H1 (cell line): Measurements from ENCODE around the gene ITGA6.

ENCODE experiments used
- ATF2 ChIP-seq: IDR thresholded peaks from 2 replicates; pipeline ENCODE4 v1.6.1; 2012; ENCODE audit warnings: low read length, inconsistent platforms
- BACH1 ChIP-seq: IDR thresholded peaks from 2 replicates; pipeline ENCODE4 v1.6.1; 2012; ENCODE audit warnings: low read length, improper control_type of control experiment
- CREB1 ChIP-seq: IDR thresholded peaks from 2 replicates; pipeline ENCODE4 v1.6.1; 2012; ENCODE audit warnings: inconsistent platforms
- CTCF ChIP-seq, 3 experiments: IDR thresholded peaks; 1 replicate in 2 of 3; 2 replicates in 1 of 3; pipeline versions ENCODE4 v1.5.1 to v1.6.1; 2011; ENCODE audit warnings: low read length in 3 of 3, mild to moderate bottlenecking in 3 of 3, inconsistent platforms in 2 of 3, low read depth in 1 of 3, moderate library complexity in 1 of 3; ENCODE audit not compliant: insufficient read depth in 1 of 3; ENCODE audit errors: control extremely low read depth in 1 of 3
- EP300 ChIP-seq, 2 experiments: IDR thresholded peaks; 1 replicate in 1 of 2; 2 replicates in 1 of 2; pipeline ENCODE4 v1.6.1; 2011 to 2012; ENCODE audit warnings: low read depth in 2 of 2, low read length in 2 of 2, mild to moderate bottlenecking in 2 of 2, borderline replicate concordance in 1 of 2, inconsistent platforms in 1 of 2, moderate library complexity in 1 of 2
- KDM5A ChIP-seq: fragments of 200-600 bp; IDR thresholded peaks from 2 replicates; pipeline ENCODE4 v1.7.1; 2012; ENCODE audit warnings: mild to moderate bottlenecking, low read length, inconsistent platforms, mixed read lengths
- MAFK ChIP-seq: IDR thresholded peaks from 2 replicates; pipeline ENCODE4 v1.6.1; 2012; ENCODE audit warnings: low read depth, mild to moderate bottlenecking, improper control_type of control experiment, low read length
- POLR2AphosphoS5 ChIP-seq: IDR thresholded peaks from 2 replicates; pipeline ENCODE4 v1.6.1; 2011; ENCODE audit warnings: low read depth, low read length
- RAD21 ChIP-seq, 2 experiments: IDR thresholded peaks in 1 of 2; conservative IDR thresholded peaks in 1 of 2; 2 replicates each; pipeline ENCODE4 v1.6.1; 2011; ENCODE audit warnings: low read depth in 2 of 2, low read length in 2 of 2, improper control_type of control experiment in 1 of 2, inconsistent platforms in 1 of 2, mild to moderate bottlenecking in 1 of 2, moderate library complexity in 1 of 2
- SUZ12 ChIP-seq: fragments of 200-600 bp; sonication (generic); IDR thresholded peaks from 2 replicates; pipeline ENCODE4 v1.6.1; 2012; ENCODE audit warnings: mild to moderate bottlenecking, inconsistent platforms, low read length, moderate library complexity, mixed read lengths
- TAF7 ChIP-seq: optimal IDR thresholded peaks from 2 replicates; pipeline ENCODE3; 2011; ENCODE audit warnings: low read depth, mild to moderate bottlenecking, inconsistent platforms, low read length, moderate library complexity, borderline replicate concordance
- TEAD4 ChIP-seq: IDR thresholded peaks from 2 replicates; pipeline ENCODE4 v1.6.1; 2012; ENCODE audit warnings: low read depth, low read length, inconsistent platforms, mixed read lengths
- USF2 ChIP-seq: IDR thresholded peaks from 2 replicates; pipeline ENCODE4 v1.6.1; 2011; ENCODE audit warnings: low read length, improper control_type of control experiment

GRCh38 chr2:172433144-172433543 is 5.8 kb downstream of the ITGA6 start:
- no peak for TF ChIP-seq MAFK
- TF ChIP-seq TAF7 = no peak
- no peak for TF ChIP-seq ATF2
- no peak for TF ChIP-seq RAD21 (IDR thresholded peaks at IDR 0.05 in 1 of 2, conservative IDR thresholded peaks at IDR 0.05 in 1 of 2; ENCODE audit: low read depth in 2 of 2, low read length in 2 of 2)
- no peak for TF ChIP-seq POLR2AphosphoS5
- TF ChIP-seq CTCF (IDR thresholded peaks at IDR 0.05; ENCODE audit: control extremely low read depth in 1 of 3, insufficient read depth in 1 of 3, low read depth in 1 of 3, low read length in 3 of 3) = no peak
- no peak for TF ChIP-seq SUZ12
- no peak for TF ChIP-seq EP300 (IDR thresholded peaks at IDR 0.05; ENCODE audit: borderline replicate concordance in 1 of 2, low read depth in 2 of 2, low read length in 2 of 2)
- TF ChIP-seq KDM5A = no peak
- TF ChIP-seq BACH1 = no peak
- TF ChIP-seq USF2 = no peak
- TF ChIP-seq TEAD4 = no peak
- no peak for TF ChIP-seq CREB1
